ENCODE measurements around the gene PHACTR3. TPM values are rescaled to one million over a fixed set of nuclear protein-coding genes. Genes with fewer than 3 reads are reported as not detected.
"Not testable (repeated sequence)": the region's sequence is repeated elsewhere in the genome, so short reads cannot be mapped to it uniquely, and the experiment has no call there.

PHACTR3 gene
- total RNA-seq, 1 experiment from 2014 or later: 10.0 TPM

DNA sequence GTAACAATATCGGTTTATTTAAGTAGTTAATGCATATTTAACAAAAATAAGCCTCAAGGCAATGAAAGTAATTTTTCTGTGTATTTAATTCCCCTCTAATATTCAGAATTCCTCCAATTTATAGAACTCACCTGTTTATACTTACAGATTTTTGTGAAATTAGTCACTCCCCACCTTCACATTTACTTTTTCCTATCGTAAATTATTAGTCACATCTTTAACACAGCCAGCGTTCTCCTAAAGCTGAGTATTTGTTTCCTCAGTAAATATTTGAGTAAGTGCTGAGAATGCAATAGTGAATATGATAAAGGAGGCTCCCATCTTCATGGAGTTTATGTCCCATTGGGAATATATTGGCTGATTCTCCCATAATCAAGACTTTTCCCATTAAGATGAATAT, 241.1 kb downstream of the PHACTR3 start:
- CTCF ChIA-PET: interaction anchor here (1.3 to 1.5 kb wide), 2 partner anchors 14 to 62 kb away, joined by 4 to 5 read pairs; no protein-coding TSS in a partner anchor
- H3K27ac Mint-ChIP-seq (ENCODE audit: unreplicated experiment): peak overlapping the region; percentile 82
- intact Hi-C loops (cut with micrococcal nuclease; ENCODE audit: unreplicated experiment): no loop called here
- H3K4me1 Mint-ChIP-seq (ENCODE audit: low read depth, unreplicated experiment): peaks cover 37% of the 10 kb centered on the region
- peaks cover 24% of the 10 kb centered on the region for H3K36me3 Mint-ChIP-seq (ENCODE audit: insufficient read depth, unreplicated experiment)
- no peak overlapping the region for H3K4me3 Mint-ChIP-seq (ENCODE audit: low read depth, unreplicated experiment)
- TF ChIP-seq, protein P1, sequence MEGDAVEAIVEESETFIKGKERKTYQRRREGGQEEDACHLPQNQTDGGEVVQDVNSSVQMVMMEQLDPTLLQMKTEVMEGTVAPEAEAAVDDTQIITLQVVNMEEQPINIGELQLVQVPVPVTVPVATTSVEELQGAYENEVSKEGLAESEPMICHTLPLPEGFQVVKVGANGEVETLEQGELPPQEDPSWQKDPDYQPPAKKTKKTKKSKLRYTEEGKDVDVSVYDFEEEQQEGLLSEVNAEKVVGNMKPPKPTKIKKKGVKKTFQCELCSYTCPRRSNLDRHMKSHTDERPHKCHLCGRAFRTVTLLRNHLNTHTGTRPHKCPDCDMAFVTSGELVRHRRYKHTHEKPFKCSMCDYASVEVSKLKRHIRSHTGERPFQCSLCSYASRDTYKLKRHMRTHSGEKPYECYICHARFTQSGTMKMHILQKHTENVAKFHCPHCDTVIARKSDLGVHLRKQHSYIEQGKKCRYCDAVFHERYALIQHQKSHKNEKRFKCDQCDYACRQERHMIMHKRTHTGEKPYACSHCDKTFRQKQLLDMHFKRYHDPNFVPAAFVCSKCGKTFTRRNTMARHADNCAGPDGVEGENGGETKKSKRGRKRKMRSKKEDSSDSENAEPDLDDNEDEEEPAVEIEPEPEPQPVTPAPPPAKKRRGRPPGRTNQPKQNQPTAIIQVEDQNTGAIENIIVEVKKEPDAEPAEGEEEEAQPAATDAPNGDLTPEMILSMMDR (IDR thresholded peaks at IDR 0.05; ENCODE audit: unreplicated experiment): no peak
- no peaks in the 10 kb centered on the region for H3K9me3 Mint-ChIP-seq (ENCODE audit: low read depth, unreplicated experiment)
- no TSS peak for BruUV-seq (replicated peaks)
- no peaks in the 10 kb centered on the region for H3K27me3 Mint-ChIP-seq (ENCODE audit: unreplicated experiment)
- no peak for DNase-seq

DNA sequence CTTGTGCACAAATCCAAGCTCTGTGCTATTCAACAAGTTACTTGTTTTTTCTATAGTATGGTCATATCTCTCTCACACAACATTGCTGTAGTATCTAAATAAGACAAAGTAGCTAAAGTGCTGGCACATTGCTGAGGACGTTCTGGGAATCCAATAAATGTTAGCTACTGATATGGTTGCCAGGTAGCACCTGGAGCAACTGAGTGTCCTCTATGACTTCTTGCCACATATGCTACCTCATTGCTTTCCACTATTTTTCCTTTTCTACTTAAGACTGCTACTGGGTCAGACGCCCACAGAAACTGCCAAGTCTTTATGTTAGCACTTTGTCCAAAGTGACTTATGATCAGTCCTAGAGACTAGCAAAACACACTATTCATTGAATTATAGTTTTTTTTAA, 243.8 kb downstream of the PHACTR3 start:
- H3K4me3 Mint-ChIP-seq (ENCODE audit: low read depth, unreplicated experiment): no peak overlapping the region
- no TSS peak for BruUV-seq (replicated peaks)
- TF ChIP-seq, protein P1 (IDR thresholded peaks at IDR 0.05; ENCODE audit: unreplicated experiment): no peak
- intact Hi-C loops (cut with micrococcal nuclease; ENCODE audit: unreplicated experiment): no loop called here
- H3K4me1 Mint-ChIP-seq (ENCODE audit: low read depth, unreplicated experiment): peaks cover 37% of the 10 kb centered on the region
- no peak for DNase-seq
- no peaks in the 10 kb centered on the region for H3K9me3 Mint-ChIP-seq (ENCODE audit: low read depth, unreplicated experiment)
- H3K36me3 Mint-ChIP-seq (ENCODE audit: insufficient read depth, unreplicated experiment): peaks cover 14% of the 10 kb centered on the region
- peak overlapping the region; percentile 57 for H3K27ac Mint-ChIP-seq (ENCODE audit: unreplicated experiment)
- no peaks in the 10 kb centered on the region for H3K27me3 Mint-ChIP-seq (ENCODE audit: unreplicated experiment)
- CTCF ChIA-PET: interaction anchor here (1.1 to 1.2 kb wide), 3 partner anchors 12 to 65 kb away, joined by 3 to 4 read pairs (median 4); no protein-coding TSS in a partner anchor

DNA sequence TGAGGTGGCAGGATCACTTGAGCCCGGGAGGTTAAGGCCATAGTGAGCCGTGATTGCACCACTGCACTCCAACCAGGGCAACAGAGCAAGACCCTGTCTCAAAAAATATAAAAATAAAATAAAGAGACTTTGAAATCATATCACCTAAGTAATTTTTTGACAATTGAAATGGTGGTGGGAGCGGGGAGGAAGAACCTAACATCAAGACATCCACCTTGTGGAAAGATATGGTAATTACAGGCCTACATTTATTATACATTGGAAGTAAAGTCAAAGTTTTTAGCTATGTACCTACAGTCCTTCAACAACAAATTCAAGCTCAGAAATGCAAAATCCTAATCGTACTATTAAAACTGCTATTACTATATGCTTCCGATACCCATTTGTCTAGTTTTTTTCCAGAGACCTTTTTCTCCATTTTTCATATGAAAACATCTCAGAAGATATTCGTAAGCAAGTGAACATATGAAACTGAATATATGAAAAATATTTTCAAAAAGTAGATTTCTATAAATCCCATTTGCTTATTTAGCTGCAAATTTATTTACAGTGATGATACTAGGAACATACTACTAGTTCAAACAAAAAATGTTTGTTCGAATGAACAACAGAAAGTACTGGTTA, 245.8 kb downstream of the PHACTR3 start:
- H3K4me1 Mint-ChIP-seq (ENCODE audit: low read depth, unreplicated experiment): peaks cover 22% of the 10 kb centered on the region
- intact Hi-C loops (cut with micrococcal nuclease; ENCODE audit: unreplicated experiment): loop anchor here (1.0 to 5.0 kb wide), 2 partner anchors 67 to 253 kb away; no protein-coding TSS in a partner anchor
- TF ChIP-seq, protein P1 (IDR thresholded peaks at IDR 0.05; ENCODE audit: unreplicated experiment): peak; percentile 68
- BruUV-seq (replicated peaks): no TSS peak
- H3K27me3 Mint-ChIP-seq (ENCODE audit: unreplicated experiment): no peaks in the 10 kb centered on the region
- peaks cover 13% of the 10 kb centered on the region for H3K36me3 Mint-ChIP-seq (ENCODE audit: insufficient read depth, unreplicated experiment)
- no peak for DNase-seq
- no peak overlapping the region for H3K4me3 Mint-ChIP-seq (ENCODE audit: low read depth, unreplicated experiment)
- H3K27ac Mint-ChIP-seq (ENCODE audit: unreplicated experiment): no peak overlapping the region
- H3K9me3 Mint-ChIP-seq (ENCODE audit: low read depth, unreplicated experiment): no peaks in the 10 kb centered on the region
- CTCF ChIA-PET: interaction anchor here (0.7 to 2.6 kb wide), 14 partner anchors 9 to 79 kb away, joined by 3 to 93 read pairs (median 6); no protein-coding TSS in a partner anchor

DNA sequence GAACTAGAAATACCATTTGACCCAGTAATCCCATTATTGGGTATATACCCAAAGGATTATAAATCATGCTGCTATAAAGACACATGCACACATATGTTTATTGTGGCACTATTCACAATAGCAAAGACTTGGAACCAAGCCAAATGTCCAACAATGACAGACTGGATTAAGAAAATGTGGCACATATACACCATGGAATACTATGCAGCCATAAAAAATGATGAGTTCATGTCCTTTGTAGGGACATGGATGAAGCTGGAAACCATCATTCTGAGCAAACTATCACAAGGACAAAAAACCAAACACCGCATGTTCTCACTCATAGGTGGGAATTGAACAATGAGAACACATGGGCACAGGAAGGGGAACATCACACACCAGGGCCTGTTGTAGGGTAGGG, 252.2 kb downstream of the PHACTR3 start:
- H3K9me3 Mint-ChIP-seq (ENCODE audit: low read depth, unreplicated experiment); BruUV-seq (replicated peaks); CTCF ChIA-PET; H3K27ac Mint-ChIP-seq (ENCODE audit: unreplicated experiment); H3K4me3 Mint-ChIP-seq (ENCODE audit: low read depth, unreplicated experiment); H3K36me3 Mint-ChIP-seq (ENCODE audit: insufficient read depth, unreplicated experiment); H3K4me1 Mint-ChIP-seq (ENCODE audit: low read depth, unreplicated experiment); intact Hi-C loops (cut with micrococcal nuclease; ENCODE audit: unreplicated experiment); DNase-seq; H3K27me3 Mint-ChIP-seq (ENCODE audit: unreplicated experiment): not testable (repeated sequence)

DNA sequence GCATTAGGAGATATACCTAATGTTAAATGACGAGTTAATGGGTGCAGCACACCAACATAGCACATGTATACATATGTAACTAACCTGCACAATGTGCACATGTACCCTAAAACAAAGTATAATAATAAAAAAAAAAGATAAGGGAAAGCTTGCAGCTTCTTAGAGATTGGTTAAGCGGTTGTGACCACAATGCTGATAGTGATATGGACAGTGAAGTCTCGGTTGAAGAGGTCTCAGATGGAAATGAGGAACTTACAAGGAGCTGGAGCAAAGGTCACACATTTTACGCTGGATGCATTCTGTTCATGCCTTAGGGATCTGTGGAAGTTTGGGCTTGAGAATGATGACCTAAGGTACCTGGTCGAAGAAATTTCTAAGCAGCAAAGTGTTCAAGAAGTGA, 252.6 kb downstream of the PHACTR3 start:
- DNase-seq; H3K27me3 Mint-ChIP-seq (ENCODE audit: unreplicated experiment); intact Hi-C loops (cut with micrococcal nuclease; ENCODE audit: unreplicated experiment); H3K4me3 Mint-ChIP-seq (ENCODE audit: low read depth, unreplicated experiment); H3K4me1 Mint-ChIP-seq (ENCODE audit: low read depth, unreplicated experiment); H3K9me3 Mint-ChIP-seq (ENCODE audit: low read depth, unreplicated experiment); H3K27ac Mint-ChIP-seq (ENCODE audit: unreplicated experiment); H3K36me3 Mint-ChIP-seq (ENCODE audit: insufficient read depth, unreplicated experiment); BruUV-seq (replicated peaks): not testable (repeated sequence)
- CTCF ChIA-PET: interaction anchor here (0.8 kb wide), 1 partner anchor 24 kb away, joined by 3 read pairs; no protein-coding TSS in a partner anchor
